Measurements from ENCODE around the gene PTPRO.

The PTPRO gene

GRCh38 chr12:15497671-15498292, 175.5 kb downstream of the PTPRO start:
- H3K4me3 ChIP-seq (IDR thresholded peaks at IDR 0.05; ENCODE audit: insufficient read depth, low read depth, low read length): no peak overlapping the region
- no peak overlapping the region for H2AFZ ChIP-seq (ENCODE audit: low read depth)
- no peak overlapping the region for H3K9ac ChIP-seq
- H4K20me1 ChIP-seq (ENCODE audit: insufficient read depth): no peaks in the 10 kb centered on the region
- H3K27ac ChIP-seq: no peak overlapping the region
- H3K4me1 ChIP-seq (ENCODE audit: low read depth, poor library complexity, severe bottlenecking): no peaks in the 10 kb centered on the region
- H3K36me3 ChIP-seq (ENCODE audit: insufficient read depth): no peaks in the 10 kb centered on the region; the same call in 1 of the 2 replicates
- TF ChIP-seq CTCF (conservative IDR thresholded peaks at IDR 0.05; ENCODE audit: low read depth, low read length): no peak
- no peaks in the 10 kb centered on the region for H3K79me2 ChIP-seq (ENCODE audit: insufficient read depth, low read depth)
- no peaks in the 10 kb centered on the region for H3K27me3 ChIP-seq (ENCODE audit: insufficient read depth, low read depth)
- H3K4me2 ChIP-seq: no peak overlapping the region

- no peak for TF ChIP-seq CTCF (conservative IDR thresholded peaks at IDR 0.05; ENCODE audit: low read depth, low read length)
- Histone ChIP-seq H3K27ac (no peak overlapping the region), H2AFZ (ENCODE audit: low read depth) (no peak overlapping the region), H3K36me3 (ENCODE audit: insufficient read depth) (no peaks in the 10 kb centered on the region; the same call in 1 of the 2 replicates), H3K9ac (no peak overlapping the region), H3K79me2 (ENCODE audit: insufficient read depth, low read depth) (no peaks in the 10 kb centered on the region), H3K27me3 (ENCODE audit: insufficient read depth, low read depth) (no peaks in the 10 kb centered on the region), H4K20me1 (ENCODE audit: insufficient read depth) (no peaks in the 10 kb centered on the region), H3K4me2 (no peak overlapping the region), H3K4me1 (ENCODE audit: low read depth, poor library complexity, severe bottlenecking) (no peaks in the 10 kb centered on the region), H3K4me3 (IDR thresholded peaks at IDR 0.05; ENCODE audit: insufficient read depth, low read depth, low read length) (no peak overlapping the region)
These were observed 179.9 kb downstream of the PTPRO start for GRCh38 chr12:15502211-15502610.

GRCh38 chr12:15505616-15506015, 183.3 kb downstream of the PTPRO start:
- H3K36me3 ChIP-seq (ENCODE audit: insufficient read depth): no peaks in the 10 kb centered on the region
- H3K4me3 ChIP-seq (IDR thresholded peaks at IDR 0.05; ENCODE audit: insufficient read depth, low read depth, low read length): no peak overlapping the region
- H3K9ac ChIP-seq: no peak overlapping the region
- H3K4me1 ChIP-seq (ENCODE audit: low read depth, poor library complexity, severe bottlenecking): no peaks in the 10 kb centered on the region
- no peak overlapping the region for H3K4me2 ChIP-seq
- H4K20me1 ChIP-seq (ENCODE audit: insufficient read depth): no peaks in the 10 kb centered on the region
- H3K79me2 ChIP-seq (ENCODE audit: insufficient read depth, low read depth): no peaks in the 10 kb centered on the region
- TF ChIP-seq CTCF (conservative IDR thresholded peaks at IDR 0.05; ENCODE audit: low read depth, low read length): no peak
- H2AFZ ChIP-seq (ENCODE audit: low read depth): no peak overlapping the region
- no peaks in the 10 kb centered on the region for H3K27me3 ChIP-seq (ENCODE audit: insufficient read depth, low read depth)
- no peak overlapping the region for H3K27ac ChIP-seq

GRCh38 chr12:15515010-15515409, 192.7 kb downstream of the PTPRO start:
- no peak overlapping the region for H3K9ac ChIP-seq
- H3K4me3 ChIP-seq (IDR thresholded peaks at IDR 0.05; ENCODE audit: insufficient read depth, low read depth, low read length): no peak overlapping the region
- no peaks in the 10 kb centered on the region for H3K27me3 ChIP-seq (ENCODE audit: insufficient read depth, low read depth)
- H3K36me3 ChIP-seq (ENCODE audit: insufficient read depth): no peaks in the 10 kb centered on the region
- no peak overlapping the region for H2AFZ ChIP-seq (ENCODE audit: low read depth)
- no peak for TF ChIP-seq CTCF (conservative IDR thresholded peaks at IDR 0.05; ENCODE audit: low read depth, low read length)
- H3K4me1 ChIP-seq (ENCODE audit: low read depth, poor library complexity, severe bottlenecking): peaks cover 36% of the 10 kb centered on the region
- no peaks in the 10 kb centered on the region for H4K20me1 ChIP-seq (ENCODE audit: insufficient read depth)
- no peaks in the 10 kb centered on the region for H3K79me2 ChIP-seq (ENCODE audit: insufficient read depth, low read depth)
- H3K27ac ChIP-seq: no peak overlapping the region
- no peak overlapping the region for H3K4me2 ChIP-seq
